ENCODE results near the gene ZIK1. TPM values are rescaled to one million over a fixed set of nuclear protein-coding genes. Genes with fewer than 3 reads are reported as not detected.
A peak's percentile ranks its signal among the peaks of the same experiment; 100 is the strongest.

The ZIK1 gene
- total and polyA plus RNA-seq, 9 of the 15 experiments (the other 6 are each of a cell fraction or from before 2014, with no cell fraction given), result 0.03 to 0.42 (median 0.15) TPM; not detected in 1

- TF ChIP-seq E2F8 (IDR thresholded peaks at IDR 0.05; ENCODE audit: low read depth, partially characterized antibody) (no peak), SMAD2 (IDR thresholded peaks at IDR 0.05; ENCODE audit: low read depth, low read length) (no peak), TFAP4 (CRISPR knock-in tag; IDR thresholded peaks at IDR 0.05; ENCODE audit: borderline replicate concordance) (no peak; the same call in 1 of the 2 replicates), IRF2 (CRISPR knock-in tag; IDR thresholded peaks at IDR 0.05) (no peak), KAT2B (IDR thresholded peaks at IDR 0.05; ENCODE audit: low read depth, low read length) (no peak), TARDBP (IDR thresholded peaks at IDR 0.05) (no peak), MYC (IDR thresholded peaks at IDR 0.05; ENCODE audit: low read depth, low read length) (no peak), MYC (CRISPR knock-in tag; IDR thresholded peaks at IDR 0.05; ENCODE audit: borderline replicate concordance, low read depth) (no peak), BRD4 (IDR thresholded peaks at IDR 0.05) (no peak), ZNF408 (CRISPR knock-in tag; IDR thresholded peaks at IDR 0.05; ENCODE audit: low read depth) (no peak), CCAR2 (IDR thresholded peaks at IDR 0.05; ENCODE audit: low read depth, low read length) (no peak), MXD1 (CRISPR knock-in tag; IDR thresholded peaks at IDR 0.05; ENCODE audit: borderline replicate concordance, poor library complexity, severe bottlenecking) (no peak), POLR2A (conservative IDR thresholded peaks at IDR 0.05) (no peak; the same call in 1 of the 2 replicates), HDAC3 (IDR thresholded peaks at IDR 0.05; ENCODE audit: borderline replicate concordance, partially characterized antibody) (no peak), CBX3 (IDR thresholded peaks at IDR 0.05; ENCODE audit: borderline replicate concordance in 1 of 2, low read length in 2 of 2) (0 out of 3 replicates have a peak, but pooled peaks of 1 of the 2 experiments have one; percentile 56), SMARCA5 (IDR thresholded peaks at IDR 0.05) (no peak), FOXK1 (CRISPR knock-in tag; IDR thresholded peaks at IDR 0.05; ENCODE audit: borderline replicate concordance) (no peak), ZNF512 (tag; IDR thresholded peaks at IDR 0.05) (no peak), PRPF4 (IDR thresholded peaks at IDR 0.05; ENCODE audit: insufficient read depth, low read depth, low read length, poor library complexity, severe bottlenecking) (no peak), SREBF2 (CRISPR knock-in tag; IDR thresholded peaks at IDR 0.05) (no peak), ZNF444 (CRISPR knock-in tag; IDR thresholded peaks at IDR 0.05) (no peak), DLX4 (CRISPR knock-in tag; IDR thresholded peaks at IDR 0.05) (no peak)
These were observed 5.3 kb upstream of the ZIK1 start, which contains the start of gene ZNF416 (continued) for GRCh38 chr19:57578487-57579205.

All from K562 (cell line).